Heart left ventricle (tissue), 13 donors: ENCODE data around the gene TMSB10.

ENCODE experiments used
- POLR2A ChIP-seq, 2 donors: fragments of 450-650 bp; IDR thresholded peaks; one replicate each; pipeline ENCODE4 v1.6.1; 2017; ENCODE audit warnings: antibody characterized with exemption in 2 of 2, mild to moderate bottlenecking in 2 of 2, moderate library complexity in 2 of 2
- TF ChIP-seq, protein P1 (sequence below), 12 donors: fragments of 200-600 bp; sonication (generic) in 4 of 12; IDR thresholded peaks; one replicate each; pipeline versions ENCODE4 v1.5.0 to v1.8.0; 2018 to 2022; ENCODE audit warnings: antibody characterized with exemption in 12 of 12, mild to moderate bottlenecking in 5 of 12
- donor health status: ischemic (EF 13 %, LVEDD 7.1; RV severe dilation, severe dysfunction).
- donor health status: DM: no; HTN: yes; CAD: no.
- donor health status: DM: no; HTN: no; CAD: no.
- donor health status: ischemic (EF 25% LVEDD 6.9; RV normal size, moderate dysfunction).
- donor health status: ischemic (EF 25% LVEDD 5.7; RV mildly dilated, moderate dysfunction).
- donor health status: ischemic (EF 35%, LVEDD 5.7; RV mildly dilated, moderate dysfunction).
- donor health status: nonischemic (EF 11% LVEDD 7.7; RV severe dilation, severe dysfunction).
- donor health status: DM: yes; HTN: yes; CAD: no.
- donor health status: PGD.
- donor health status: ischemic (EF 29% LVEDD 5.4; RV normal size, mild dysfunction).
- donor health status: nonischemic (EF 23%, LVEDD 6.1; RV moderate dilation, normal function).

DNA sequence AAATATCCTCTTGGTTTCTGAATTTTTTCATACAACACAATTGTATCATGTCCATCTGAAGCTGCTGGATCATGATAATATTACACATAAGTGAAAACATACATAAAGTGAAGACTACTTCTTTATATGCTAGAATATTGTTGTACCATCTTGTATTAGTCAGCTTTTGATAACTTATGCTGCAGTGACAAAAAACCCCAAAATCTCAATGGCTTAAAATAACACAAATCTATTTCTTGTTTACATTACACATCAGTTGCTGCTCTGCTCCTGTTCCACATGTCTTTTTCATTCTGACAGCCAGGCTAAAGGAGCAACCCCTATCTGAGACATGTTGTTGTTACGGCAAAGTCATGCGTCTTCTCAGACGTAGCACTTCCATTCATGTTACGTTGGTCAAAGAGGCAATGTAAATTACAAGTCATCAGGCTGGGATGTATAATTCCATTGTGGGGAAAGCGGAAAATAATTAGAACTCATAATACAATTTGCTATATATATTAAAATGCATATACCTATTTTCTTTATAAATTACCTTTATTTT is 5.8 kb downstream of the TMSB10 start:
- TF ChIP-seq POLR2A (IDR thresholded peaks at IDR 0.05), result no peak
- TF ChIP-seq, protein P1, sequence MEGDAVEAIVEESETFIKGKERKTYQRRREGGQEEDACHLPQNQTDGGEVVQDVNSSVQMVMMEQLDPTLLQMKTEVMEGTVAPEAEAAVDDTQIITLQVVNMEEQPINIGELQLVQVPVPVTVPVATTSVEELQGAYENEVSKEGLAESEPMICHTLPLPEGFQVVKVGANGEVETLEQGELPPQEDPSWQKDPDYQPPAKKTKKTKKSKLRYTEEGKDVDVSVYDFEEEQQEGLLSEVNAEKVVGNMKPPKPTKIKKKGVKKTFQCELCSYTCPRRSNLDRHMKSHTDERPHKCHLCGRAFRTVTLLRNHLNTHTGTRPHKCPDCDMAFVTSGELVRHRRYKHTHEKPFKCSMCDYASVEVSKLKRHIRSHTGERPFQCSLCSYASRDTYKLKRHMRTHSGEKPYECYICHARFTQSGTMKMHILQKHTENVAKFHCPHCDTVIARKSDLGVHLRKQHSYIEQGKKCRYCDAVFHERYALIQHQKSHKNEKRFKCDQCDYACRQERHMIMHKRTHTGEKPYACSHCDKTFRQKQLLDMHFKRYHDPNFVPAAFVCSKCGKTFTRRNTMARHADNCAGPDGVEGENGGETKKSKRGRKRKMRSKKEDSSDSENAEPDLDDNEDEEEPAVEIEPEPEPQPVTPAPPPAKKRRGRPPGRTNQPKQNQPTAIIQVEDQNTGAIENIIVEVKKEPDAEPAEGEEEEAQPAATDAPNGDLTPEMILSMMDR (IDR thresholded peaks at IDR 0.05), result no peak
